ACHN (cell line): ENCODE results near the gene MINK1.
A peak's percentile ranks its signal among the peaks of the same experiment; 100 is the strongest.

Source experiments
- DNase-seq: peaks from one replicate; pipeline ENCODE4 v3.0.0-alpha.2; 2015
- in situ Hi-C: cut with HindIII; loops from 2 replicates; pipeline ENCODE4 v1.10.0; 2017; ENCODE audit warnings: low sequenced_read_pairs, low pct_ligation_motif_present, low pct_unique_long_range_greater_than_20kb

MINK1 gene

GRCh38 chr17:4937553-4937952 lies 104.4 kb downstream of the MINK1 start:
- no peak for DNase-seq
- in situ Hi-C loops = no loop called here

- in situ Hi-C loops = no loop called here
These were observed 104.9 kb downstream of the MINK1 start for GRCh38 chr17:4938069-4938491.

GRCh38 chr17:4938688-4939545 lies 105.8 kb downstream of the MINK1 start:
- DNase-seq = no peak
- in situ Hi-C loops = no loop called here

More at GRCh38 chr17:4938069-4938491, 104.9 kb downstream of the MINK1 start:
- DNase-seq = no peak

GRCh38 chr17:4939546-4939795 lies 106.3 kb downstream of the MINK1 start:
- in situ Hi-C loops = no loop called here

GRCh38 chr17:4939796-4940554 lies 106.8 kb downstream of the MINK1 start, which contains the start of the genes RNF167 and SLC25A11:
TSS of gene RNF167 (plus strand) at chr17:4940268. CDS start at chr17:4940910, 642 bp downstream.
TSS of gene SLC25A11 (minus strand) at chr17:4940046. CDS start at chr17:4939910, 136 bp downstream.
- peak; percentile 100 for DNase-seq
- in situ Hi-C loops = no loop called here

More at GRCh38 chr17:4939546-4939795, 106.3 kb downstream of the MINK1 start:
- no peak for DNase-seq

- in situ Hi-C loops = no loop called here
- DNase-seq = peak; percentile 32
These were observed 107.6 kb downstream of the MINK1 start for GRCh38 chr17:4940555-4941318.

GRCh38 chr17:4941319-4941610 lies 108.1 kb downstream of the MINK1 start:
- no peak for DNase-seq
- in situ Hi-C loops = no loop called here

GRCh38 chr17:4942760-4943508 lies 109.8 kb downstream of the MINK1 start:
- DNase-seq = no peak

GRCh38 chr17:4944163-4944553 lies 111.0 kb downstream of the MINK1 start:
- DNase-seq = no peak
- in situ Hi-C loops = no loop called here

More at GRCh38 chr17:4942760-4943508, 109.8 kb downstream of the MINK1 start:
- in situ Hi-C loops = no loop called here

- DNase-seq = no peak
- in situ Hi-C loops = no loop called here
These were observed 111.5 kb downstream of the MINK1 start for GRCh38 chr17:4944554-4945175.

- in situ Hi-C loops = no loop called here
- peak; percentile 92 for DNase-seq
These were observed 112.2 kb downstream of the MINK1 start for GRCh38 chr17:4945176-4945943.

GRCh38 chr17:4945944-4946280 lies 112.8 kb downstream of the MINK1 start:
- in situ Hi-C loops = no loop called here
- DNase-seq = no peak

GRCh38 chr17:4946312-4946976 lies 113.3 kb downstream of the MINK1 start:
- no peak for DNase-seq
- in situ Hi-C loops = no loop called here

GRCh38 chr17:4947010-4947410 lies 113.9 kb downstream of the MINK1 start:
- in situ Hi-C loops = no loop called here
- DNase-seq = no peak
